ENCODE data around the gene MALAT1.
"Not testable (repeated sequence)": the region's sequence is repeated elsewhere in the genome, so short reads cannot be mapped to it uniquely, and the experiment has no call there.

Gene MALAT1

GRCh38 chr11:65499713-65500386, 1.0 kb downstream of the MALAT1 start:
- DNase-seq, result no peak

GRCh38 chr11:65500387-65501185, 1.7 kb downstream of the MALAT1 start:
- no peak for DNase-seq

GRCh38 chr11:65501186-65501471, 2.3 kb downstream of the MALAT1 start:
- DNase-seq, result no peak

- no peak for DNase-seq
Observed at GRCh38 chr11:65501472-65502273, 2.8 kb downstream of the MALAT1 start.

GRCh38 chr11:65502274-65502554, 3.4 kb downstream of the MALAT1 start:
- DNase-seq, result no peak

GRCh38 chr11:65502555-65503367, 3.9 kb downstream of the MALAT1 start:
- no peak for DNase-seq

- no peak for DNase-seq
Observed at GRCh38 chr11:65503368-65503948, 4.6 kb downstream of the MALAT1 start.

GRCh38 chr11:65503949-65504673, 5.3 kb downstream of the MALAT1 start:
- no peak for DNase-seq

GRCh38 chr11:65504674-65505465, 6.0 kb downstream of the MALAT1 start:
- no peak for DNase-seq

GRCh38 chr11:65505466-65506289, 6.8 kb downstream of the MALAT1 start:
- no peak for DNase-seq

- no peak for DNase-seq
Observed at GRCh38 chr11:65506290-65506771, 7.5 kb downstream of the MALAT1 start.

GRCh38 chr11:65506772-65507505, 8.1 kb downstream of the MALAT1 start:
- no peak for DNase-seq

GRCh38 chr11:65512311-65512710, 13.5 kb downstream of the MALAT1 start:
- DNase-seq, result not testable (repeated sequence)

- DNase-seq, result no peak
Observed at GRCh38 chr11:65516135-65516968, 17.5 kb downstream of the MALAT1 start.

GRCh38 chr11:65518941-65519549, 20.2 kb downstream of the MALAT1 start:
- DNase-seq, result not testable (repeated sequence)

GRCh38 chr11:65521777-65522521, 23.1 kb downstream of the MALAT1 start:
- not testable (repeated sequence) for DNase-seq
